HL-60 (cell line): ENCODE data around the gene UFSP1.
"Not testable (repeated sequence)": the region's sequence is repeated elsewhere in the genome, so short reads cannot be mapped to it uniquely, and the experiment has no call there.

Experiments
- DNase-seq, 2 experiments: peaks; one replicate each; pipeline ENCODE4 v3.0.0-alpha.2; 2010 to 2020; ENCODE audit warnings: low read depth in 1 of 2, low spot score in 1 of 2
- H3K27ac ChIP-seq: fragments of 250-450 bp; sonication (Bioruptor Pico); replicated peaks from 2 replicates; pipeline ENCODE4 v1.5.1; 2020; ENCODE audit warnings: mild to moderate bottlenecking, moderate library complexity
- H3K27me3 ChIP-seq: fragments of 250-450 bp; sonication (Bioruptor Pico); 2 replicates; pipeline ENCODE4 v1.5.1; 2021; ENCODE audit warnings: mild to moderate bottlenecking, moderate library complexity; ENCODE audit not compliant: insufficient read depth, poor library complexity, severe bottlenecking
- H3K4me3 ChIP-seq: replicated peaks from 2 replicates; pipeline ENCODE4 v1.5.1; 2011; ENCODE audit warnings: mild to moderate bottlenecking, control low read depth, low read length; ENCODE audit not compliant: insufficient read depth
- CTCF ChIP-seq: IDR thresholded peaks from one replicate; pipeline ENCODE4 v1.5.1; 2011; ENCODE audit warnings: low read length, control low read depth, inconsistent platforms; ENCODE audit not compliant: insufficient read depth
- GABPA ChIP-seq: IDR thresholded peaks from 2 replicates; pipeline ENCODE4 v1.6.1; 2012; ENCODE audit warnings: low read depth
- POLR2AphosphoS5 ChIP-seq: IDR thresholded peaks from 2 replicates; pipeline ENCODE4 v1.6.1; 2012; ENCODE audit warnings: low read depth
- REST ChIP-seq: IDR thresholded peaks from 2 replicates; pipeline ENCODE4 v1.6.1; 2012; ENCODE audit warnings: low read depth; ENCODE audit not compliant: insufficient replicate concordance
- SPI1 ChIP-seq: IDR thresholded peaks from 2 replicates; pipeline ENCODE4 v1.6.1; 2012; ENCODE audit warnings: low read depth, mild to moderate bottlenecking, borderline replicate concordance
- long read RNA-seq: library from polyadenylated mRNA; unstranded; transcript quantifications from one replicate; pipeline ENCODE4 v2.0.0, GENCODE V29; 2020

Gene UFSP1
- long read RNA-seq = 0 reads

GRCh38 chr7:100888988-100889750 is at the start of gene UFSP1:
UFSP1 (minus strand) TSS chr7:100889715; CDS start chr7:100889271, 444 bp downstream.
- peak; percentile 20; the same call in 1 of the 2 replicates for TF ChIP-seq POLR2AphosphoS5
- TF ChIP-seq CTCF = no peak
- no peak for TF ChIP-seq REST
- peak in 1 of 2 experiments; percentile 84 for DNase-seq
- H3K27ac ChIP-seq = peak within 1 kb of the TSS; percentile 86
- H3K27me3 ChIP-seq = peaks cover 18% of the 10 kb centered on the region
- H3K4me3 ChIP-seq = peak within 1 kb of the TSS; percentile 73

GRCh38 chr7:100936167-100936566 is 46.7 kb upstream of the UFSP1 start:
- not testable (repeated sequence) for H3K27me3 ChIP-seq, H3K27ac ChIP-seq, DNase-seq, H3K4me3 ChIP-seq

- not testable (repeated sequence) for H3K4me3 ChIP-seq, H3K27ac ChIP-seq, H3K27me3 ChIP-seq, DNase-seq
Measured at GRCh38 chr7:100935381-100935780, 45.9 kb upstream of the UFSP1 start.

- no peak for DNase-seq
- Histone ChIP-seq H3K4me3 (no peak overlapping the region), H3K27ac (no peak overlapping the region), H3K27me3 (no peaks in the 10 kb centered on the region)
- TF ChIP-seq GABPA (no peak), REST (no peak), SPI1 (no peak), CTCF (no peak), POLR2AphosphoS5 (no peak)
Measured at GRCh38 chr7:100933734-100934133, 44.2 kb upstream of the UFSP1 start.

GRCh38 chr7:100929808-100930174 is 40.3 kb upstream of the UFSP1 start:
- H3K27ac ChIP-seq = no peak overlapping the region
- no peak overlapping the region for H3K4me3 ChIP-seq
- DNase-seq = no peak
- H3K27me3 ChIP-seq = no peaks in the 10 kb centered on the region
- TF ChIP-seq REST (no peak), CTCF (no peak), SPI1 (no peak), POLR2AphosphoS5 (no peak), GABPA (no peak)

GRCh38 chr7:100923616-100924015 is 34.1 kb upstream of the UFSP1 start:
- H3K27me3 ChIP-seq = not testable (repeated sequence)

More at GRCh38 chr7:100923616-100924015, 34.1 kb upstream of the UFSP1 start:
- not testable (repeated sequence) for H3K27ac ChIP-seq, DNase-seq, H3K4me3 ChIP-seq
